Ovary (tissue), 9 donors: ENCODE results near the gene POGZ. TPM values are rescaled to one million over a fixed set of nuclear protein-coding genes. Genes with fewer than 3 reads are reported as not detected.

Experiments
- DNase-seq, 5 donors: peaks; one replicate each; pipeline ENCODE4 v3.0.0-alpha.2; 2019 to 2020
- H3K27ac ChIP-seq, 2 donors: fragments of 200-600 bp; one replicate each; pipeline versions ENCODE4 v1.5.1 to v1.8.0; 2019 to 2022
- H3K27me3 ChIP-seq: fragments of 200-600 bp; one replicate; pipeline ENCODE4 v1.8.0; 2022
- H3K36me3 ChIP-seq: fragments of 200-600 bp; sonication (generic); one replicate; pipeline ENCODE4 v1.5.1; 2019
- H3K4me1 ChIP-seq: one replicate; pipeline ENCODE4 v1.8.1; 2013; ENCODE audit warnings: mild to moderate bottlenecking, moderate library complexity; ENCODE audit not compliant: insufficient read depth
- H3K4me3 ChIP-seq: fragments of 200-600 bp; sonication (generic); one replicate; pipeline ENCODE4 v1.5.1; 2017
- H3K9me3 ChIP-seq, 2 donors: fragments of 200-600 bp in 1 of 2; sonication (generic) in 1 of 2; one replicate each; pipeline versions ENCODE4 v1.5.1 to v1.8.1; 2013 to 2019; ENCODE audit warnings: mild to moderate bottlenecking in 1 of 2, moderate library complexity in 1 of 2
- CTCF ChIP-seq, 3 donors: fragments of 450-650 bp in 2 of 3; fragments of 200-600 bp in 1 of 3; IDR thresholded peaks; one replicate each; pipeline versions ENCODE4 v1.5.1 to v1.8.0; 2016 to 2022; ENCODE audit warnings: antibody characterized with exemption in 3 of 3, mild to moderate bottlenecking in 1 of 3
- EP300 ChIP-seq: sonication (generic); formaldehyde crosslinking; IDR thresholded peaks from one replicate; pipeline ENCODE4 v1.6.1; 2017; ENCODE audit warnings: antibody characterized with exemption
- POLR2A ChIP-seq: fragments of 450-650 bp; IDR thresholded peaks from one replicate; pipeline ENCODE4 v1.6.1; 2017; ENCODE audit warnings: antibody characterized with exemption, mild to moderate bottlenecking, moderate library complexity
- WGBS, 3 donors: extraction: QIAGEN DNeasy Blood & Tissue Kit in 1 of 3; methylation state at CpG; one replicate each; pipeline versions ENCODE4 v1.1.5 to v1.1.7; 2013 to 2017; 5-methylcytosine and 5-hydroxymethylcytosine counted together
- intact Hi-C, 4 donors: fragments of 100-400 bp; cut with DNase I; formaldehyde crosslinking; loops; one replicate each; pipeline versions ENCODE4 v1.11.0 to v1.15.1; 2022 to 2023
- polyA plus RNA-seq, 2 donors: library from polyadenylated mRNA; stranded (reverse); fragments of 200-250 nt in 1 of 2; fragments of 350-450 nt in 1 of 2; fragmentation: Illumina TruSeq in 1 of 2; extraction: RNeasy Lipid Tissue Mini Kit (QIAGEN cat#74804) in 1 of 2; gene quantifications; one replicate each; pipeline ENCODE4 v1.2.3, GENCODE V29; 2013 to 2014
- total RNA-seq, 7 donors: library from RNA; depleted of rRNA in 2 of 7; stranded (reverse); fragments of >200 nt in 2 of 7; fragmentation: NEBNext Ultra II Directional in 3 of 7; extraction: Animal tissue kit (Norgen Biotek cat#: 25700) in 3 of 7; gene quantifications; one replicate each; pipeline versions ENCODE4 v1.1.0 to v1.2.4, GENCODE V29; 2016 to 2023
- donor health status: DM: no; HTN: no; CAD: no; lungs with moderate emphysema.
- donor health status: DM: no; HTN: no; CAD: no.
- donor health status: Bipolar disorder and iron deficiency.
- donor health status: DM: yes; HTN: yes; CAD: no.
- donor health status: DM: no; HTN: no; CAD: no.
- donor health status: DM: yes; HTN: yes; CAD: no.

POGZ gene
- total and polyA plus RNA-seq, 9 donors, result 34.6 to 151 (median 104) TPM

- TF ChIP-seq CTCF (IDR thresholded peaks at IDR 0.05) (no peak), POLR2A (no peak), EP300 (no peak)
- Histone ChIP-seq H3K27me3 (no peaks in the 10 kb centered on the region), H3K27ac (no peak overlapping the region), H3K36me3 (no peaks in the 10 kb centered on the region), H3K9me3 (no peaks in the 10 kb centered on the region), H3K4me1 (no peaks in the 10 kb centered on the region), H3K4me3 (no peak overlapping the region)
- intact Hi-C loops, result no loop called here
- no peak for DNase-seq
- 93 to 95% (median 93%) methylated on average over 7 of the region's 7 CpGs for WGBS, 3 donors
These were observed 31.2 kb downstream of the POGZ start for GRCh38 chr1:151428068-151428467.

DNA sequence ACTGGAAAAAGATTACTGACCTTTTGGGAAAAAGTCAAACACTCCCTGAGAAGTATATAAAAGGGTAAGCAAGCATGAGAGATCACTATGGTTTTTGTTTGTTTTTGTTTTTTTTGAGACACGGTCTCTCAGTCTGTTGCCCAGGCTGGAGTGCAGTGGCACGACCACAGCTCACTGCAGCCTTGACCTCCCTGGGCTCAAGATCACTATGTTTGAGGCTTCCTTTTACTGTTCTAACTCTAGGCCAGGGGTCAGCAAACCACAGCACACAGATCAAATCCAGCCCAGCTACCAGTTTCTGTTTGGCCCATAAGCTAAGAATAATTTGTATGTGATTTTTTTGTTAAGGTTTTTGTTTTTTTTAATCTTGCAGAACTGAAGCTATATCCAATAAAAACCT lies 34.2 kb downstream of the POGZ start:
- no peak for DNase-seq
- H3K27ac ChIP-seq, result no peak overlapping the region
- H3K4me3 ChIP-seq, result no peak overlapping the region
- H3K9me3 ChIP-seq, result no peaks in the 10 kb centered on the region
- no peaks in the 10 kb centered on the region for H3K27me3 ChIP-seq
- no peaks in the 10 kb centered on the region for H3K36me3 ChIP-seq
- no peaks in the 10 kb centered on the region for H3K4me1 ChIP-seq
- no peak for TF ChIP-seq POLR2A
- intact Hi-C loops, result no loop called here
- 22 to 27% (median 26%) methylated on average over 2 of the region's 2 CpGs for WGBS, 3 donors

GRCh38 chr1:151419819-151420218 lies 39.5 kb downstream of the POGZ start:
- no peak for DNase-seq
- no peaks in the 10 kb centered on the region for H3K4me1 ChIP-seq
- WGBS, 3 donors, result 75 to 97% (median 75%) methylated on average over 5 of the region's 5 CpGs
- H3K27me3 ChIP-seq, result no peaks in the 10 kb centered on the region
- H3K27ac ChIP-seq, result no peak overlapping the region
- intact Hi-C loops, result no loop called here
- H3K9me3 ChIP-seq, result no peaks in the 10 kb centered on the region
- TF ChIP-seq CTCF (IDR thresholded peaks at IDR 0.05), result no peak
- TF ChIP-seq POLR2A, result no peak
- no peak for TF ChIP-seq EP300
- H3K36me3 ChIP-seq, result no peaks in the 10 kb centered on the region
- H3K4me3 ChIP-seq, result no peak overlapping the region

DNA sequence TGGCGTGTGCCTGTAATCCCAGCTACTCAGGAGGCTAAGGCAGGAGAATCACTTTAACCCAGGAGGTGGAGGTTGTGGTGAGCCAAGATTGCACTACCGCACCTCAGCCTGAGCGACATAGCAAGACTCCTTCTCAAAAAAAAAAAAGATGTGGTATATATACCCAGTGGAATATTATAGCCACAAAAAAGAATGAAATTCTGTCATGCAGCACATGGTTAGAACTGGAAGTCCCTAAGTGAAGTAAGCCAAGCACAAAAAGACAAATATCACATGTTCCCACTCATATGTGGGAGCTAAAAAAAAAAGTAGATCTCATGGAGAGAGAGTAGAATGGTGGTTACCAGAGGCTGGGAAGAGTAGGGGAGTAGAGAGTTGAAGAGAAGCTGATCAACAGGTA lies 41.2 kb downstream of the POGZ start:
- Histone ChIP-seq H3K36me3 (no peaks in the 10 kb centered on the region), H3K27me3 (no peaks in the 10 kb centered on the region), H3K4me1 (no peaks in the 10 kb centered on the region), H3K9me3 (no peaks in the 10 kb centered on the region), H3K27ac (no peak overlapping the region), H3K4me3 (no peak overlapping the region)
- 95 to 99% (median 95%) methylated on average over 3 of the region's 3 CpGs for WGBS, 3 donors
- intact Hi-C loops, result no loop called here
- DNase-seq, result no peak
- TF ChIP-seq POLR2A (no peak), CTCF (IDR thresholded peaks at IDR 0.05) (no peak), EP300 (no peak)

GRCh38 chr1:151416231-151416630 lies 43.1 kb downstream of the POGZ start:
- Histone ChIP-seq H3K9me3 (no peaks in the 10 kb centered on the region), H3K27ac (no peak overlapping the region), H3K4me1 (no peaks in the 10 kb centered on the region), H3K27me3 (no peaks in the 10 kb centered on the region), H3K36me3 (no peaks in the 10 kb centered on the region), H3K4me3 (no peak overlapping the region)
- TF ChIP-seq EP300, result no peak
- TF ChIP-seq CTCF (IDR thresholded peaks at IDR 0.05), result no peak
- no peak for TF ChIP-seq POLR2A
- WGBS, 3 donors, result 95 to 98% (median 97%) methylated on average over 4 of the region's 4 CpGs
- intact Hi-C loops, result no loop called here
- no peak for DNase-seq
